Stimulated activated CD8-positive, alpha-beta memory T cell treated with anti-CD3 and anti-CD28 coated beads, Interleukin-2, amount 100 ng/mL, for 48 hours (primary cell): Measurements from ENCODE around the gene PPP1R12C.
A peak's percentile ranks its signal among the peaks of the same experiment; 100 is the strongest.
"Not testable (repeated sequence)": the region's sequence is repeated elsewhere in the genome, so short reads cannot be mapped to it uniquely, and the experiment has no call there.

Experiments used
- DNase-seq, 2 donors: peaks; one replicate each; pipeline ENCODE4 v3.0.0-alpha.2; 2020; ENCODE audit warnings: low read depth in 2 of 2

Gene PPP1R12C

DNA sequence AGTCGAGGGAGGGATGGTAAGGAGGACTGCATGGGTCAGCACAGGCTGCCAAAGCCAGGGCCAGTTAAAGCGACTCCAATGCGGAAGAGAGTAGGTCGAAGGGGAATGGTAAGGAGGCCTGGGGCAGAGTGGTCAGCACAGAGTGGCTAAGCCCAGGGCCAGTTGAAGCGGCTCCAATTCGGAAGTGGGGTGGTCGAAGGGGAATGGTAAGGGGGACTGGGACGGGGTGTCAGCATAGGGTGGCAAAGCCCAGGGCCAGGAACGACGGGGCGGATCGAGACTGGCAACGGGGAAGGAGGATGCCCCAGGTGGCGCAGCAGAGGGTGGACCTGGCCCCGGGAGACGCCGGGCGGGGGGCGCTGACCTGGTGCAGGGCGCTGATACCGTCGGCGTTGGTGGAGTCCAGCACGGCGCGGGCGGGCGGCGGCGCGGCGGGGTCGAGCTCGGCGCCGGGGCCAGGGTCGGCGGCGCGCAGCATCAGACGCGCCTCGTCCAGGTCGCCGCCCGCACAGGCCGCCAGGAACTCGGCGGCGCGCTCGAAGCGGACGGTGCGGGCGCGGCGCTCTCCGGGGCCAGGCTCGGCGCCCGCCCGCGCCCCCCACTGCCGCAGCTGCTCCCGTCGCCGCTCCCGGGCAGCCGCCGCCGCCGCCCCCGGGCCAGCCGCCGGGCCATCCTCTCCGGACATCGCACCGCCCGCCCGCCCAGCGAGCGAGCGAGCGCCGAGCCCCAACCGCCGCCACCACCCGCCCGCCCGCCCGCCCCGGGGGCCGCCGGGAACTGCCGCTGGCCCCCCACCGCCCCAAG lies at the start of gene PPP1R12C:
Gene PPP1R12C, minus strand, starts transcription at position 779 of the 804 bp plus-strand sequence. Its CDS starts 94 bp downstream, at position 685.
- no peak for DNase-seq

DNA sequence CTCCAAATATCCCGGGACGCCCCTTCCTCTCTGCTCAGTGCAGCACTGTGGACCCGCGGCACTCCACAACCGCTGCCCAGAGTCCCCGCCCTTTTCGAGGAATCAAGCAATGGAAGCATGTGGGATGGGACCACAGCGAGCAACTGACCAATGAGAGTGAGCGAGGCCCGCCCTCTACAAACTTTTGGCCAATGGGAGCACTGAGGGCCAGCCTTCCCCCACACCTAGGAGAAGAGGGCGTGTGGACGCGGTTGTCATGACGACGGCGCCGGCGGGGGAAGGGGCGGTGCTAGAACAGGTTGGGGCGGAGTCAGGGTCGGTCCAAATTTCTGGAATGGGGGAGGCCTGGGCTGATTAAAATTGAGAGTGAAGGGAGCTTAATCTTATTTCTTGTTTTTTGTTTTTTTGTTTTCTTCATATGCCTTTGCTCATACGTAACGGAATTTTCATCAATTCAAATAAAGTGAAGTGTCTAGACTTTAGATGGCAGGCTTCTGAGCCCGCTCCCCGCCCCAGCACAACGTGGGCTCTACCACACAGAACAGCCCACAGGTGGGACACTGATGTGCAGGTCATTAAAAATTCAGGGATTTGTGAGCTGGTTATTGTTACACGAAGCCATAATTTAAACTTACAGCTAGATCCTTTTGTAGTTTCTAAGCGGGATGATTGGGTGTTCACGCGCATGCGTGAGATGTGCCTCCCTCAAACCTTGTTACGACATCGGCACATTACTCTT lies 49.3 kb upstream of the PPP1R12C start, which contains the start of gene DNAAF3:
Gene DNAAF3, minus strand, starts transcription at position 84 of the 739 bp plus-strand sequence. CDS start 200 bp downstream, outside the sequence.
- DNase-seq: peak; percentile 66 to 82

DNA sequence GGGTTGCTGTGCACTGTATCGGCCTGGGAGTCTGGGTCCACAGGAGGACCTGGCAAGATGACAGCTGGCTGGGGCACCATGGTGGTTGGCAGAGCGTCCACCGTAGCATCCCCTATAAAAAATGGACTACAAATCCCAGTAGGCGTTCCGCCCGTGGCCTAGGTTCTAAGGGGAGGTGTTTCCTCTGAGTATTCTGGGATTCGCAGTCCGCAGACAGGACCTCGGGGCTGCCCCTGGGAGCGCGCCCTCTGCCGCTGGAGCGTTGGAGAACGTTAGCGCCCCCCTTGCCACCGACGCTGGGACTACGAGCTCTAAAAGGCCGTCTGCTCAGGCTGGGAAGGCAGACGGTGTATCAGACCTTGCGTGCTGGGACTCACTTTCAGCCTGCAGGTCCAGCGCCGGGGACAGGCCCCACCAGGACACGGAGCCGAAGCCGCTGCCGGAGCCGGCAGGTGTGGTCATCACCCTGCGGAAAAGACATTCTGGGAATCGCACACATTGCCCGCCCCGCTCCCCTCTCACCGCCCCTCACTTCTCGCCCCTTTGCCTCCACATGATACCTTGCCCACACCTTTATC lies 48.6 kb upstream of the PPP1R12C start:
- peak; percentile 40 to 41 for DNase-seq

DNA sequence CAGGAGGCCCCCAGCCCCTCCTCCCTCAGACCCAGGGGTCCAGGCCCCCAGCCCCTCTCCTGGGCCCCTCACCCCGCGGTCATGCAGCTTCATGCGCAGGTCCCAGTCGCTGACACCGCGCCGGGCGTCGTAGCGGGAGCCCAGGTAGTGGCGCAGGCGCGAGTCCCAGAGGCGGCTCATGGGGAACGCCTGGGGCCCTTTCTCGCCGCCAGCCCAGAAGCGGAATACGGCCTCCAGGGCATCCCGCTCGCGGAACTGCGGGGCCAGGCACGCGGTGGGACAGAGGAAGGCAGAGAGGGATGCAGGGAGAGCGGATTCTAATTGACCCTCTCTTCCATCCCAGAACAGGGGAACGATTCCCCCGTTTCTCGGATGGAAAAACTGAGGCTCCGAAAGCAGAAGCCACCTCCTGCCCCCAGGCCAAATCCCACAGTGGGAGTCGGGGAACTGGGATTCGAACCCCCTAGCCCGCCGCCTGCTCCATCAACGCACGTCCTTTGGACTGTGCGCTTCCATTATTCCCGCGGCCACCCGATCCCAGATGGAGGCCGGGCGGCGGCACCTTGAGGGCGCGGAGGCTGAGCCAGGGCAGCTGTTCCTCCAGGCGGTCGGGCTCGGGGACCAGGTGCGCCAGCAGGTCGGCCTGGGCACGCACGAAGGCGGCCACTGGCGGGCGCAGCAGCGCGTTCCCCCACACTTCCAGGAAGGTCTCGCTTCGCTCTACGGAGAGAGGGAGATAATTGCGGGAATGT lies 44.3 kb upstream of the PPP1R12C start:
- no peak for DNase-seq

DNA sequence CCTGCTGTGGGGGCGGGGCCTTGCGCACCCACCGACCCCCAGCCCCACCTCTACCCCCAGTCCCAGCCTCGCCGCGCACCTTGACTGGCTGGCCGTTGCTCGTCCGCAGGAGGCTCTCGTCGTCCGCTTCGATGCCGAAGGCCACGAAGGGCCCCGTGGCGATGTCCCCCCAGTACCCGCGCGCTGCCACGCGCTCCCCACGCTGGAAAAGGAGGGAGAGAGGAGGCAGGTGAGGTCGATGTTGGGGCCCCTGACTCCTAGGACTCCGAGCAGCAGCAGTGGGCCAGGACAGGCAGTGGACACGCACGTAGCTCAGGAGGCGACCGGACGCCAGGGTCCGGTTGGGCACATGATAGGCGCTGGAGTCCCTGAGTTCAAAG lies 43.5 kb upstream of the PPP1R12C start:
- no peak for DNase-seq

DNA sequence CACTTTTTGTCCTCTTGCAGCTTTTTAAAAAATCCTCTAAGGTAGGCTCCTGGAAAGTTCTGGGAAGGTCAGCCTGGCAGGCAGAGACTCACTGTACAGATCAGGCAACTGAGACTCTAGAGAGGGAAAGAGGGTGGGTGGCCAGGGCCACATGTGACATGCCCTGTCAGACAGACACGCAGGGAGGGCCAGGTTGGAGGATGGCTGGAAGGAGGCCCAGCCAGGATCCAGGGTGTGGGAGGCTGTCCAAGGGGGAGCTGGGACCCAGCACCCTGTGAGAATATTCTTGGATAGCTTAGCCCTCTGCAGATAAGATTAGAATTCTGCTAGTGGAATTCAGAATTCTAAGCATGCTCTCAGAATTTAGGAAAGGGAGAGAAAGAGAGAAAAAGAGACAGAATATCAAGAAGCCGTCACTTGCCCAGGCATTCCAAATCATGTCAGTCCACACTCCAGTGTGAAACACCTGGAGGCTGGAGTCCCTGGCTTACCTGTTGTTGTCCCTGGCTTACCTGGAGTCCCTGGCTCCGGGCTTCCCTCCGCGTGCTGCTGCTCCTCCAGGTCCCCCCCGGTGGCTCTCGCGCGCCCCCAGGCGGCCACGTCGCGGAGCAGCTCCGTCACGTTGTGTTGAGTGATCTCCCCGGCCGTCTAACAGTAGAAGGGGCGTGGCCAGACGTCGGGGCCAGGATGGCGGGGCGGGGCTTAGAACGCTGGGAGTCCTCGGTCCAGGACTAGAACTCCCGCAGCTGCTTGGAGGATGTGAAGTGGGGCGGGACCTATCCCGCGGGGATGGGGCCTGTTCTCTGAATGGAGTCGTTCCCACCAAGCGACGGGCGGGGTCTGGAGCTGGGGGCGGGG lies 42.9 kb upstream of the PPP1R12C start:
- peak; percentile 87 to 90 for DNase-seq

DNA sequence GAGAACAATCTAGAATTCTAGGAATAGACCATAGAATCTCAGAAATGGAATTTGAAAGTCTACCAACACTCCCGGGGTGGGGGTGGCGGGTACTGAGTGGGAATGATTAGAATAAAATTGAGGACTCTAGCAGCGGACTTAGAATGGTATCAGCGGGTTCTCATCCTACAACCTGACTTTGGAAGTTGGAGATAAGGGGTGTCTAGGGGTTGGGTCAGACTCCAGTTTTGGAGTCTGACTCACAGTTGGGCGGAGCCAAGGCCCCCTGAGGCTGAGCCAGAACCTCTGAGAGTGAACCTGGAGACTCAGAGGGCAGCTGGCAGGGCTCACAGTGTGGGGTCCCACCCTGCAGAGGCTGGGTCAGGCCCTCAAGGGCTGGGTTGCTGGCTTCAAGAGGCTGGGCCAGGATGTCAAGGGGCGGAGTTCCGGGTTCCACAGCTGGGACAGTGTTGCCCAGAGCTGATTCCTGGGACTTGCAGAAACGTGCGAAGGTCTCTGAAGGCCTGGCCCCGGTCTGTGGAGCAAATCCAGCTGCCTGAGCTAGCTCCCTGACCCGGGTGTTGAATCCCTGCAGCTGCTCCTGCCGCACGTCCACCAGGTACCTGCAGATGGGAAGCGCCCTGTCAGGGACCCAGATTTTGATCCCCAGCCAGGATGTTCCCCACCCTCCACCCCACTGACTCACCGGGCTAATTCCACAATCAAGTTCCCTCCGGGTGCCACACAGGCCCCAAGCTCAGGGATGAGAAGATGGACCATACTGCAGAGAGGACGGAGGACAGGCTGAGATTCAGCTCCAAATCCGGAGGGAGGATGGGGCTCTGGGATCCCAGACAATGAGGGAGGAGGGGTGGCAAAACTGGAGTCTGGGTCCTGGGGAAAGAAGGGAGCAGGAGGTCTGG lies 41.7 kb upstream of the PPP1R12C start:
- no peak for DNase-seq

DNA sequence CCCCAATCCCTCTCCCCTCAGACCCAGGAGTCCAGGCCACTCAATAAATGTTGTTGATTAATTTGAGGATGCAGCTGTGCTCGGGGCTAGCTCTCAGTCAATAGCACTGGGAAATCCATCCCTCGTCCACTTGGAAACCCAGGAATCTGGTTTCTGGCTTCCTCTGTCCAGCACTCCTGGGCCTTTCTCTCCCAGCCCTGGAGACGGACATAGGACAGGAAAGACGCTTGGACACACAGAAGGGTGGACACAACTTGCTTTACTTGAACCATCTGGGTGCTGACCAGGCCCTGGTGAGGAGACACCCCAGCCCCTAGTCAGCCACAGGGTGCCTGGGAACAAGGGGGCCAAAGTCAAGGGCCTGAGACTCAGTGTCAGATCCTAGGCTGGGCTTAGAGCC lies 41.0 kb upstream of the PPP1R12C start:
- no peak for DNase-seq

DNA sequence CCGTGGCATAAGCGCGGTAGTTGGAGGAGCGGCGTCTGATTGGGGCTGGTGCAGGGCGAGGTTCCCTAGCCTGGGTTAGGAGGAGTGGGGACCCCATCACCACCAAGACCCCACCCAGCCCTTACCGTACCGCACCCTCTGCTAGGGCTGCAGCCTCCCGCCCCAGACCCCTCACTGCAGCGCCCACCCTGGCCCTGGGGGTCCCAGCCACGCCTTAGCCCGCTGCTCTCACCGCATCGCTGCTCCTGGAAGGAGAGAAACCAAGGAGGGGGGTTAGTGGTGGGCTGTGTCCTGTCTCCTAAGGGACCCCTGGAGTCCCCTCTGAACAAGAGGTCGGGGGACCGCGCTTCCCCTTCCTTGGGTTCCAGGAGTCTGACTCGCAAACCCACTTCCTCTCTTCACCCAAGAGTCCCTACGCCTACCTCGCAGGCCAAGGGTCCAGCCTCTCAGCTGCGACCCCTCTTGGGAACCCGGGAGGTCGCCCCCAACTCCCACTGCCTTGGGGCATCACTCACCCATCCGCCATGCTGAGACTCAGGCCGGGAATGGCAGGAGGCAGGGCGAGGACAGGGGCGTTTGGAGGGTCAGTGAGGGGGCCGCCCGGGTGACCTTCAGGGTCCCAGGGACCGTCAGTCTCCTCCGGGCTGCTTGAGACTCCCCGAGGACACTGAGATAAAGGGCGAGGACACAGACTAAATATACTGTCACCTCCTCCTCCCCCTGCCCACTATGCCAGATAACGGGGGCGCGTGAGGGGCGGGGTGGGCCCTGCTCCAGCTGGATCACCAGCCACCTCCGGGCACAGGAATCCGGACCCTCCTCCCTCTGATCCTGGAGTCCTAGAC lies 39.8 kb upstream of the PPP1R12C start, which contains the start of gene TNNI3:
Gene TNNI3, minus strand, starts transcription at position 669 of the 845 bp plus-strand sequence. Its CDS starts 143 bp downstream, at position 526.
- no peak for DNase-seq

DNA sequence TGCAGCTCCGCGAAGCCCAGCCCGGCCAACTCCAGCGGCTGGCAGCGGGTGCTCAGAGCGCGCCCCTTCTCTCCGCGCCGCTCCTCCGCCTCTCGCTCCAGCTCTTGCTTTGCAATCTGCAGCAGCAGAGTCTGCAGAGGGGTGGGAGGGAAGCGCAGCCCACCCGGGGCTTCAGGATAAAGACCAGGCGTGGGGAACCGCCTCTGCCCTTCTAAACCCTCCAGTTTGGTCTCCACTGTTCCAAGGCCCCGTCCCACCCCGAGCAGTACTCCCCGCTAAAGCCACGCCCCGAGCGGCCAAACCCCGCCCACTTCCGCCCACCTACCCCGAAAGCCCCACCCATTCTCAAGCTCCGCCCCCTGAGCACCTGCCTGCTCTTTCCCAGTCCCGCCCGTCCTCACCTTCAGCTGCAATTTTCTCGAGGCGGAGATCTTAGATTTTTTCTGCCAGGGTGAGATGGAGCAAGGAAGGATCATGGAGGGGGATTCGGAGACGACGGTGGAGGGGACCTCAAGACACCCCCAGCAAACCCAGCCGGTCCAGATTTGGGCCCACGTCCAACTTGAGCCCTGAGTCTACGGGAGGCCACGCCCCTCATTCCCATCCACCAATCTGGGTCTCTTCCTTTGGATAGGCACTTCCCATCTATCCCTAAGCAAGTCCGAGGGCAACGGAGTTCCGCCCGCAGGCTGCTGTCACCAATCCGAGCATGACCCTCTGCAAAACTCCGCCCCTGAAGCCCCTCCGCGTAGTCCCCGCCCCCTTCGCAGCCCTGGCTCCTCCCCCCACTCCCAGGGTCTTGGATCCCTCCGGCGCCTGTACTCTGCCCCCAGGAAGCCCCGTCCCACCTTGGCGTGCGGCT lies 39.0 kb upstream of the PPP1R12C start:
- peak in 1 of 2 donors; percentile 53 for DNase-seq

DNA sequence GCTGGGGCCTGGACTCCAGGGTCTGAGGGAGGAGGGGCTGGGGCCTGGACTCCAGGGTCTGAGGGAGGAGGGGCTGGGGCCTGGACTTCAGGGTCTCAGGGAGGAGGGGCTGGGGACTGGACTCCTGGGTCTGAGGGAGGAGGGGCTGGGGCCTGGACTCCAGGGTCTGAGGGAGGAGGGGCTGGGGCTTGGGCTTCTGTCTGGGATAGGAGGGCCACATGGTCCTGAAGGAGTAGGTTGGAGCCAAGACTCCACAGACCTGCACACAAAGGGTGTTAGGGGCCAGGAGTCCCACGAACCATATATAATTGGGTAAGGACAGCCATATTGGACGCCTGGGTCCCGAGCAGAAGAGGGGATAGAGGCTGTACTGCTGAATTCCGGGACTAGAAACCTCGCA lies 38.3 kb upstream of the PPP1R12C start:
- DNase-seq: not testable (repeated sequence)

DNA sequence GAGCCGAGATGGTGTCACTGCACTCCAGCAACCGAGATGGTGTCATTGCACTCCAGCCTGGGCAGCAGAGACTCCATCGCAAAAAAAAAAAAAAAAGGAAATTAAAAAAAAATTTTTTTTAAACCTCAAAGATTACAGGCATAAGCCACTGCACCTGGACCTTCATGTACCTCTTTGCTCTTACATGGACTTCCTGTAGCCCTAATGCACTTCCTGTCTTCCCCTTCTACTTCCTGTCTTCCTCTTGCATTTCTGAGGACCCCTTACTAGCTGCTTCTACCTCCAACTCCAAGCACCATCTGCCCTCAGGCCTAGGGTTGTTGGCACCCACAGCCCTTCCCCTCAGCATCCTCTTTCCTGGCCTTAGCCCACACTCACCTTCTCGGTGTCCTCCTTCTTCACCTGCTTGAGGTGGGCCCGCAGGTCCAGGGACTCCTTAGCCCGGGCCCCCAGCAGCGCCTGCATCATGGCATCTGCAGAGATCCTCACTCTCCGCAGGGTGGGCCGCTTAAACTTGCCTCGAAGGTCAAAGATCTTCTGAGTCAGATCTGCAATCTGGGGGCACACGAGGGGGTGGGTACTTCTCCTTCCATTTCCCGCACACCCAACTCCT lies 36.3 kb upstream of the PPP1R12C start:
- no peak for DNase-seq

DNA sequence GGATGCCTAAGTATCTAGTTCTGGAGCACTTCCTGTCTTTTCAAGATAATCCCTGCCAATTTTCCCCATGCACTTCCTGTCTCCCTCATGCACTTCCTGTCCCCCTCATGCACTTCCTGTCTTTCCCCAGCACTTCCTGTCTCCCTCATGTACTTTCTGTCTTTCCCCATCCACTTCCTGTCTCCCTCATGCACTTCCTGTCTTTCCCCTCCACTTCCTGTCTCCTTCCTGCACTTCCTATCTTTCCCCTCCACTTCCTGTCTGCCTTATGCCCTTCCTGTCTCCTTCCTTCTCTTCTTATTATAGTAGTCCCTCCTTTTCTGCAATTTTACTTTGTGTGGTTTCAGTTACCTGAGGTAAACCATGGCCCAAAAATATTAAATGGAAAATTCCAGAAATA lies 34.6 kb upstream of the PPP1R12C start:
- no peak for DNase-seq

DNA sequence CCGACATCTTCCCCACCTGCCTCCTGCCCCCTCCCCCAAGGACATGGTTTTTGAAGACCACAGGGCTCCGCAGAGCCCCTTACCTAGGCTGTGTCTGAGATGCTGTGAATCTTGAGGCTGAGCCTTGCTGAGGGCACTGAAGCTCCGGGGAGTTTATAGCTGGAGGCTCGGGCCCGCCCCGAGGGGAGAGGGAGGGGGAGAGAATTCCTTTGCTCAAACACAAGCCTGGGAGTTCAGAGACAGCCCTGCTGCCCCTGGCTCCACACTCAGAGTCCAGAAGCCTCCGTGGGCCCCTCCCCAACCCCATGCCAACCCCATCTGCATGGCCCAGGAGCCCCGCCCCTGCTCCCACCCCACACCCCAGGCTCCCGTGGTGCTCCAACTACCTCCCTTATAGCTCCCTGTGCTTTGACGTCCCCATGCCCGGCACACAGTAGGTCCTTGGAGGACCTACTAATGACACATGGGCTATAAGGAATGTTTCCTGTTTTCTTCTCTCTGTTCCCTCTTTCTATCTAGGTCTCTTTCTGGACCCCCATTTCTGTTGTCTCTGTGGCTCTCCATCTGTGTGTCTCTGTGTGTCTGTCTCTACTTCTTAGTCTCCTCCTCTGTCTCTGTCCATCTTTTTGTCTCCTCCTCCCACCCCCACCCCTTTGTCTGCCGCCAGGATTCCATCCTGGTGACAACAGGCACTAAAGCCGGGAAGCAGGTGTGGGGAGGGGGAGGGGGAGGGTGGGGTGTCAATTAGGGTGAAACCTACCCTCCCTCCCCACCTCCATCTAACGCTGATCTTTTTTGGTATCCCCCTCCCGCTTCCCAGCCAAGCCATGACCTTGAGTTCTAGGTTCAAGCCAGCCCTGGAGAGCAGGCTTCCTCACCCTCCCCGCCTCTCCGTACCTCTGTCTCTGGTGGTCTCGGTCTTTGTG lies 31.9 kb upstream of the PPP1R12C start, which contains the start of gene TNNT1:
Gene TNNT1, minus strand, starts transcription at position 129 of the 926 bp plus-strand sequence. CDS start 2,049 bp downstream, outside the sequence.
- DNase-seq: no peak

DNA sequence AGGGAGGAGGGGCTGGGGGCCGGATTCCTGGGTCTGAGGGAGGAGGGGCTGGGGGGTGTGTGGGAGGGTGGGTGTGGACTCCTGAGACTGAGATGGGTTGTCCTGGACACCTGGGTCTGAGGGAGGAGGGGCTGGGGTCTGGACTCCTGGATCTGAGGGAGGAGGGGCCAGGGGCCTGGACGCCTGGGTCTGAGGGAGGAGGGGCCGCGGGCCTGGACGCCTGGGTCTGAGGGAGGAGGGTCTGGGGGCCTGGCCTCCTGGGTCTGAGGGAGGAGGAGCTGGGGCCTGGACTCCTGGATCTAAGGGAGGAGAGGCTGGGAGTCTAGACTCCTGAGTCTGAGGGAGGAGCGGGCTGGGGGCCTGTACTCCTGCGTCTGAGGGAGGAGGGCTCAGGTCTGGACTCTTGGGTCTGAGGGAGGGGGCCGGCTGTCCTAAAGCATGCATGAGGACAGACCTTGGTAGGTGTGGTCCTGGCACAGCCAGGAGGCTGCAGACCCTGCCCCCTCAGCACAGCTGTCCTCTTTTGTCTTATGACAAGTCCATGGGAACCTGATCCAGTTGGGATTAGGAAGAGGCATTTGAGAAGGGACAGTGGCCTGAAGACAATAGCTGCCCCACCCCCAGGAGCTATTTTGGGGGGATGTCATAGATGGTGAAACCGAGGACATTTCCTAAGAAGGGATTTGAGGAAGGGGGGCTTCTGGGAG lies 30.3 kb upstream of the PPP1R12C start:
- DNase-seq: no peak
